Glutamatergic neuron (in vitro differentiated cells): ENCODE results near the gene VTI1A. TPM values are rescaled to one million over a fixed set of nuclear protein-coding genes. Genes with fewer than 3 reads are reported as not detected.
A peak's percentile ranks its signal among the peaks of the same experiment; 100 is the strongest.

ENCODE experiments used
- DNase-seq: peaks from one replicate; pipeline ENCODE4 v3.0.0; 2022
- H3K27ac Mint-ChIP-seq: one replicate; pipeline ENCODE4 v1.8.0; 2020; ENCODE audit warnings: mild to moderate bottlenecking, mixed read lengths, inconsistent platforms; ENCODE audit not compliant: unreplicated experiment
- H3K27me3 Mint-ChIP-seq: one replicate; pipeline ENCODE4 v1.8.0; 2020; ENCODE audit warnings: mild to moderate bottlenecking, moderate library complexity, mixed read lengths, inconsistent platforms; ENCODE audit not compliant: unreplicated experiment
- H3K36me3 Mint-ChIP-seq: one replicate; pipeline ENCODE4 v1.8.0; 2020; ENCODE audit warnings: mild to moderate bottlenecking, mixed read lengths, inconsistent platforms; ENCODE audit not compliant: unreplicated experiment
- H3K4me1 Mint-ChIP-seq: one replicate; pipeline ENCODE4 v1.8.0; 2020; ENCODE audit warnings: mild to moderate bottlenecking, low read depth, mixed read lengths, inconsistent platforms; ENCODE audit not compliant: unreplicated experiment
- H3K4me3 Mint-ChIP-seq: one replicate; pipeline ENCODE4 v1.8.0; 2020; ENCODE audit warnings: mild to moderate bottlenecking, mixed read lengths, inconsistent platforms; ENCODE audit not compliant: unreplicated experiment
- H3K9me3 Mint-ChIP-seq: one replicate; pipeline ENCODE4 v1.8.0; 2020; ENCODE audit warnings: mild to moderate bottlenecking, moderate library complexity, mixed read lengths, inconsistent platforms; ENCODE audit not compliant: unreplicated experiment
- CTCF ChIP-seq: fragments of 200-600 bp; sonication (generic); IDR thresholded peaks from one replicate; pipeline ENCODE4 v1.5.0; 2021; ENCODE audit not compliant: partially characterized antibody, unreplicated experiment
- total RNA-seq: library from RNA; stranded (reverse); fragmentation: NEBNext Ultra II Directional; extraction: Animal tissue kit (Norgen Biotek cat#: 25700); gene quantifications from one replicate; pipeline ENCODE4 v1.2.1, GENCODE V29; 2021; ENCODE audit not compliant: unreplicated experiment

VTI1A gene
- total RNA-seq, 1 donor from 2014 or later = 61.0 TPM

DNA sequence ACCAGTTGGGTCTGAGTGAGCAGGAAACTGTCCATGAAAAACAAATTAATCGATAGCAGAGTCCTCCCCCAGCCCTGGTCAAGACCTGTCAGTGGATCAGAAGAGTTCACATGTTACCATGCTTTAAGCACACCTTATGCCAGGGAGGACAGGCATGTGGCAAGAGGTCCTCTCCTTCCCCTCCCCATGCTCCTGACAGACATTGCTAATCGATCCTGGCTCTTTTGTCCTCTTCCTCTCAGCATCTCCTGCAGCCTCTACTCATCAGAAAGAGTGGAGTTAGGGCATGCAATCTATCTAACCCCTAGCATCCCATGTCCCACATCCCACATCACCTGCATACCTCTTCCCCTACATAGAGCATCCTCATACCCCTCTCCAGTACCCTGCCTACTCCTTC lies 385.9 kb downstream of the VTI1A start:
- H3K27me3 Mint-ChIP-seq = no peaks in the 10 kb centered on the region
- H3K36me3 Mint-ChIP-seq = peaks cover 6% of the 10 kb centered on the region
- H3K4me1 Mint-ChIP-seq = peaks cover 16% of the 10 kb centered on the region
- H3K27ac Mint-ChIP-seq = no peak overlapping the region
- no peaks in the 10 kb centered on the region for H3K9me3 Mint-ChIP-seq
- no peak for DNase-seq
- no peak for TF ChIP-seq CTCF
- no peak overlapping the region for H3K4me3 Mint-ChIP-seq

GRCh38 chr10:112834751-112835181 lies 387.8 kb downstream of the VTI1A start:
- no peak for TF ChIP-seq CTCF
- Mint-ChIP-seq H3K27me3 (no peaks in the 10 kb centered on the region), H3K36me3 (peaks cover 6% of the 10 kb centered on the region), H3K9me3 (peaks cover 2% of the 10 kb centered on the region), H3K27ac (no peak overlapping the region), H3K4me3 (peak overlapping the region; percentile 0), H3K4me1 (peaks cover 16% of the 10 kb centered on the region)
- no peak for DNase-seq

GRCh38 chr10:112835217-112835715 lies 388.3 kb downstream of the VTI1A start:
- no peak for TF ChIP-seq CTCF
- Mint-ChIP-seq H3K27ac (no peak overlapping the region), H3K4me1 (peaks cover 16% of the 10 kb centered on the region), H3K36me3 (peaks cover 6% of the 10 kb centered on the region), H3K27me3 (no peaks in the 10 kb centered on the region), H3K9me3 (peaks cover 2% of the 10 kb centered on the region), H3K4me3 (peak overlapping the region; percentile 0)
- no peak for DNase-seq

DNA sequence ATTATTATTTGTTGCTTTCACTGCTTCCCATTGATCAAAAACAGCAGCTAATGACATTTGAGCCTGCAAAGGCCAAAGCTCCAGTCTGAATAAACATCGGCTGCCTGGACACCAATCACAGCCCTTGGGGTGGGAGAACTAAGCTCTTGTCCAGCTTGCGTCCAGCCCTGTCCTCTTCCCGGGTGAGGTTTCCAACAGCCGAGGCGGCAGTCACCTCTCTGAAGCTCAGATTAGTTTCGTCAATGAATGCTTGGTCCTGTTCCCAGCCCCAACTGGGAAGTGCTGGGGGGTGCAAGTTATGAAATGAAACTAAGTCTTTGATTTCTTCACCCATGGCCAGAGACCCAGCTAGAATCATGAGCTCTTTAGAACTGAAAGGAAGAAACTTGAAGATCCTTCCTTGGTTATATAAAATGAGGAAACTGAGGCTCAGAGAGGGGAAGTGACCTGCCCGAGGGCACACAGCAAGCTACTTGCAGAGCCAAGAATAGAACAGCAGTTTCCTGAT lies 389.0 kb downstream of the VTI1A start:
- peaks cover 16% of the 10 kb centered on the region for H3K4me1 Mint-ChIP-seq
- no peak overlapping the region for H3K27ac Mint-ChIP-seq
- H3K4me3 Mint-ChIP-seq = no peak overlapping the region
- no peak for TF ChIP-seq CTCF
- no peak for DNase-seq
- H3K9me3 Mint-ChIP-seq = peaks cover 2% of the 10 kb centered on the region
- H3K36me3 Mint-ChIP-seq = peaks cover 6% of the 10 kb centered on the region
- H3K27me3 Mint-ChIP-seq = no peaks in the 10 kb centered on the region

DNA sequence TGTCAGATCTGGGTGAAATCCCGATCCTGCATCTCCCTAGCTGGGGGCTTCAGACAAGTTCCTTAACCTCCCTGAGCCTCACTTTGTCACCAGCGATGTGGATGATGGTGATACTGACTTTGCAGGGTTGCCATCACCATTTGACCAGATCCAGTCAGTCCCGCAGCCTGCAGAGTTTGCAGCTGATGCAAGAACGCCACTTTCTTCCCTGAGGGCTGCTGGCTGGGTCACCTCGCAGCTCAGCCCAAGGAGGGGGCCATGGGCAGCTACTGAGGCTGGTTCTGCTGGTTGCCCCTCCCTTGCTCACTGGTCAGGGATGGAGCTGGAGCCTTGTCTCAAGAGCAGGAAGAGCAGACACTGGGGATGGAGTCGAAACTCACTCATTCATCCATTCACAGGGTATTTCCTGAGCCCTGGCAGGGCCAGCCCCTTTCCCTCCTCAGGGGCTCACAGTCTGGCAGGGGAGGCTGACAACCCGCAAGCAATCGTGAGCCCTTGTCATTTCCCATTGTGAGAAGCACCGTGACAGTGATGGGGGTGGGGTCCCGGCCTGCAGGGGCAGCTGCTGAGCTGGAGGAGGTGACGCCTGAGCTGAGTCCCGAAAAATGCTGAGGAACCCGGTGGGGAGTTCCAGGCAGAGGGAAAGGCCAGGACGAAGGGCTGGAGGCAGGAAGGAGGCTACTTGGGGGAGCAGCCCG lies 391.9 kb downstream of the VTI1A start:
- Mint-ChIP-seq H3K27ac (no peak overlapping the region), H3K36me3 (no peaks in the 10 kb centered on the region), H3K4me3 (no peak overlapping the region), H3K4me1 (peaks cover 16% of the 10 kb centered on the region), H3K9me3 (peaks cover 2% of the 10 kb centered on the region), H3K27me3 (no peaks in the 10 kb centered on the region)
- DNase-seq = no peak
- TF ChIP-seq CTCF = no peak
